ENCODE measurements around the gene FAM151B.

FAM151B gene

GRCh38 chr5:80588858-80589540 lies 101.1 kb downstream of the FAM151B start:
- no peak for DNase-seq (ENCODE audit: low read depth)

- no peak for DNase-seq (ENCODE audit: low read depth)
Measured at GRCh38 chr5:80590766-80591165, 102.9 kb downstream of the FAM151B start.

GRCh38 chr5:80591352-80591751 lies 103.5 kb downstream of the FAM151B start:
- no peak for DNase-seq (ENCODE audit: low read depth)

GRCh38 chr5:80592105-80592504 lies 104.2 kb downstream of the FAM151B start:
- DNase-seq (ENCODE audit: low read depth): no peak

Measured in HS-5 (cell line).